ENCODE measurements around the gene GRB10. TPM values are rescaled to one million over a fixed set of nuclear protein-coding genes. Genes with fewer than 3 reads are reported as not detected.

Gene GRB10
- total RNA-seq, 1 experiment from 2014 or later, result 38.3 TPM

GRCh38 chr7:50711271-50712175 is 71.2 kb downstream of the GRB10 start:
- no peak for DNase-seq (ENCODE audit: low read depth, low spot score)
- Histone ChIP-seq H3K27ac (ENCODE audit: low read length) (no peak overlapping the region), H3K36me3 (ENCODE audit: control insufficient read depth, insufficient read depth, low read length) (no peaks in the 10 kb centered on the region), H3K4me1 (ENCODE audit: control insufficient read depth, insufficient read depth, low read length) (no peaks in the 10 kb centered on the region), H3K27me3 (ENCODE audit: control insufficient read depth, insufficient read depth, low read length) (no peaks in the 10 kb centered on the region), H3K9me3 (ENCODE audit: control insufficient read depth, insufficient read depth, low read depth, low read length) (no peaks in the 10 kb centered on the region), H3K4me3 (ENCODE audit: low read depth in 2 of 2, low read length in 2 of 2) (no peak overlapping the region)
- intact Hi-C loops (cut with micrococcal nuclease; ENCODE audit: unreplicated experiment), result loop anchor here (10.0 kb wide), 1 partner anchor 73 kb away; the partner anchor contains the start of gene GRB10
- no peak for TF ChIP-seq SIN3A (IDR thresholded peaks at IDR 0.05; ENCODE audit: borderline replicate concordance, insufficient read depth, low read depth, low read length)
- no peak for TF ChIP-seq REST (IDR thresholded peaks at IDR 0.05; ENCODE audit: insufficient read depth in 1 of 2, low read depth in 2 of 2, low read length in 1 of 2)
- no peak for TF ChIP-seq TCF7L2 (IDR thresholded peaks at IDR 0.05; ENCODE audit: low read depth, low read length)
- TF ChIP-seq, protein P1, sequence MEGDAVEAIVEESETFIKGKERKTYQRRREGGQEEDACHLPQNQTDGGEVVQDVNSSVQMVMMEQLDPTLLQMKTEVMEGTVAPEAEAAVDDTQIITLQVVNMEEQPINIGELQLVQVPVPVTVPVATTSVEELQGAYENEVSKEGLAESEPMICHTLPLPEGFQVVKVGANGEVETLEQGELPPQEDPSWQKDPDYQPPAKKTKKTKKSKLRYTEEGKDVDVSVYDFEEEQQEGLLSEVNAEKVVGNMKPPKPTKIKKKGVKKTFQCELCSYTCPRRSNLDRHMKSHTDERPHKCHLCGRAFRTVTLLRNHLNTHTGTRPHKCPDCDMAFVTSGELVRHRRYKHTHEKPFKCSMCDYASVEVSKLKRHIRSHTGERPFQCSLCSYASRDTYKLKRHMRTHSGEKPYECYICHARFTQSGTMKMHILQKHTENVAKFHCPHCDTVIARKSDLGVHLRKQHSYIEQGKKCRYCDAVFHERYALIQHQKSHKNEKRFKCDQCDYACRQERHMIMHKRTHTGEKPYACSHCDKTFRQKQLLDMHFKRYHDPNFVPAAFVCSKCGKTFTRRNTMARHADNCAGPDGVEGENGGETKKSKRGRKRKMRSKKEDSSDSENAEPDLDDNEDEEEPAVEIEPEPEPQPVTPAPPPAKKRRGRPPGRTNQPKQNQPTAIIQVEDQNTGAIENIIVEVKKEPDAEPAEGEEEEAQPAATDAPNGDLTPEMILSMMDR (IDR thresholded peaks at IDR 0.05), result no peak
- no peak for TF ChIP-seq POLR2AphosphoS5 (IDR thresholded peaks at IDR 0.05; ENCODE audit: low read depth, low read length)
- POLR2A ChIA-PET, result no interaction called here
- CTCF ChIA-PET, result no interaction called here
- no TSS peak for BruUV-seq (replicated peaks)
- in situ Hi-C loops (cut with HindIII; ENCODE audit: low pct_unique_long_range_greater_than_20kb, low sequenced_read_pairs), result no loop called here
- ATAC-seq, result no peak

DNA sequence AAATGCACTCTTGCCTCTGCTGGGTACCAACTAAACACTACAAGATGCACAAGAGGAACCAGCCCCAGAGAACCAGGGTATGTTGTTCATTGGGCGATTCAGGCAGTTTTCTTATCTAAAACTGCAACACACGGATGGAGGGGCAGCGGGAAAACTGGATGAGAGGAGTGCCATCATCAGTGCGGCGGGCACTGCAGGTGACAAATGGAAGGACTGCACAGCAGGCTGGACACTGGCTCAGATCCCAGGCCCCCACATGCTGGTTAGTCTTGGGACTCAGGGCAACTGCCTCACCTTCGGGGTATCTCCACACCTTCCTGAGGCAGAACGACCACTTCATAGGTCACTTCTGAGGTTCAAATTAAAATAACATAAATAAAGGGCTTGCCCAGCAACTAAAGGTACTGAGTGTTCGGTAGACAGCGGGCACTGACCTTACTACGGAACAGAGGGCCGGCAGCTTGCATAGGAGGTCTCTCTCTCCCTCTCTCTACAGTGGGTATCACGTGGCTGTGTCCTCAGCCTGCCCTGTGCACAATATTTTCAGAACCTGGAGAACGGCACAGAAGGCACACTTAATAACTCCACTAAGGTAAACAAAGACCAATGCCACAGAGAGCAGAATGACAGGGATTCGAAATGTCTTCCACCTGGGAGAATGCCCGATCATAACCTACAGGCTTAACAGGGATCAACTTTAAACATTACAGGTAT is 72.1 kb downstream of the GRB10 start:
- no peaks in the 10 kb centered on the region for H3K27me3 ChIP-seq (ENCODE audit: control insufficient read depth, insufficient read depth, low read length)
- no peaks in the 10 kb centered on the region for H3K36me3 ChIP-seq (ENCODE audit: control insufficient read depth, insufficient read depth, low read length)
- no peak overlapping the region for H3K27ac ChIP-seq (ENCODE audit: low read length)
- ATAC-seq (no peak), DNase-seq (ENCODE audit: low read depth, low spot score) (no peak)
- no peaks in the 10 kb centered on the region for H3K9me3 ChIP-seq (ENCODE audit: control insufficient read depth, insufficient read depth, low read depth, low read length)
- BruUV-seq (replicated peaks), result no TSS peak
- in situ Hi-C loops (cut with HindIII; ENCODE audit: low pct_unique_long_range_greater_than_20kb, low sequenced_read_pairs), result no loop called here
- ChIA-PET CTCF (no interaction called here), POLR2A (no interaction called here)
- H3K4me1 ChIP-seq (ENCODE audit: control insufficient read depth, insufficient read depth, low read length), result no peaks in the 10 kb centered on the region
- no peak overlapping the region for H3K4me3 ChIP-seq (ENCODE audit: low read depth in 2 of 2, low read length in 2 of 2)
- intact Hi-C loops (cut with micrococcal nuclease; ENCODE audit: unreplicated experiment), result loop anchor here (10.0 kb wide), 1 partner anchor 74 kb away; the partner anchor contains the start of gene GRB10
- no peak for TF ChIP-seq TCF7L2 (IDR thresholded peaks at IDR 0.05; ENCODE audit: low read depth, low read length)
- no peak for TF ChIP-seq SIN3A (IDR thresholded peaks at IDR 0.05; ENCODE audit: borderline replicate concordance, insufficient read depth, low read depth, low read length)
